Stomach (tissue), 9 donors: ENCODE measurements around the gene RAPGEF3. TPM values are rescaled to one million over a fixed set of nuclear protein-coding genes. Genes with fewer than 3 reads are reported as not detected.

Experiments used
- DNase-seq, 2 donors: peaks; one replicate each; pipeline versions ENCODE4 v3.0.0 to v3.0.0-alpha.2; 2013 to 2019
- H3K27ac ChIP-seq, 5 donors: fragments of 200-600 bp in 4 of 5; sonication (generic) in 4 of 5; one replicate each; pipeline ENCODE4 v1.5.1; 2013 to 2019; ENCODE audit warnings: mild to moderate bottlenecking in 1 of 5, moderate library complexity in 1 of 5
- H3K27me3 ChIP-seq, 3 donors: fragments of 200-600 bp; sonication (generic); one replicate each; pipeline ENCODE4 v1.5.1; 2017 to 2019; ENCODE audit warnings: mixed run types in 1 of 3
- H3K36me3 ChIP-seq, 4 donors: fragments of 200-600 bp; sonication (generic); 1 replicate in 3 of 4; 2 replicates in 1 of 4; pipeline ENCODE4 v1.5.1; 2016 to 2019
- H3K4me1 ChIP-seq, 4 donors: fragments of 200-600 bp; sonication (generic); one replicate each; pipeline ENCODE4 v1.5.1; 2016 to 2019
- H3K4me3 ChIP-seq, 4 donors: fragments of 200-600 bp; sonication (generic) in 3 of 4; one replicate each; pipeline ENCODE4 v1.5.1; 2016 to 2019; ENCODE audit warnings: mild to moderate bottlenecking in 1 of 4
- H3K9me3 ChIP-seq, 4 donors: fragments of 200-600 bp; sonication (generic); one replicate each; pipeline ENCODE4 v1.5.1; 2016 to 2019
- EP300 ChIP-seq: sonication (generic); formaldehyde crosslinking; IDR thresholded peaks from one replicate; pipeline ENCODE4 v1.6.1; 2017; ENCODE audit warnings: antibody characterized with exemption
- POLR2A ChIP-seq, 4 donors: fragments of 450-650 bp; IDR thresholded peaks; one replicate each; pipeline ENCODE4 v1.6.1; 2016; ENCODE audit warnings: antibody characterized with exemption in 4 of 4, control low read depth in 2 of 4, mild to moderate bottlenecking in 1 of 4, moderate library complexity in 1 of 4
- POLR2AphosphoS5 ChIP-seq, 3 donors: sonication (generic); formaldehyde crosslinking; IDR thresholded peaks; one replicate each; pipeline ENCODE4 v1.6.1; 2016; ENCODE audit warnings: antibody characterized with exemption in 3 of 3
- WGBS, 5 donors: extraction: QIAGEN DNeasy Blood & Tissue Kit in 3 of 5; methylation state at CpG; one replicate each; pipeline versions ENCODE4 v1.1.5 to v1.1.7; 2013 to 2018; 5-methylcytosine and 5-hydroxymethylcytosine counted together
- intact Hi-C: fragments of 100-400 bp; cut with DNase I; formaldehyde crosslinking; loops from one replicate; pipeline ENCODE4 v1.15.1; 2023; ENCODE audit warnings: low total_unique reads
- polyA plus RNA-seq, 3 donors: library from polyadenylated mRNA; stranded (reverse); fragments of 200-250 nt; gene quantifications; one replicate each; pipeline ENCODE4 v1.2.3, GENCODE V29; 2013
- total RNA-seq, 5 donors: library from RNA; depleted of rRNA; stranded (reverse); fragments of >200 nt; gene quantifications; one replicate each; pipeline versions ENCODE4 v1.1.0 to v1.2.3, GENCODE V29; 2014 to 2016
- TF ChIP-seq, protein P1 (sequence below), 7 experiments: fragments of 450-650 bp in 4 of 7; fragments of 200-600 bp in 3 of 7; sonication (generic) in 3 of 7; IDR thresholded peaks; one replicate each; pipeline ENCODE4 v1.5.1; 2016 to 2019; ENCODE audit warnings: antibody characterized with exemption in 7 of 7, control low read depth in 2 of 7, mild to moderate bottlenecking in 1 of 7
- donor health status: healthy with polysubstance abuse.
- donor health status: Bipolar disorder and iron deficiency.
- donor health status: healthy.

RAPGEF3 gene
- total and polyA plus RNA-seq, 8 donors: 15.9 to 114 (median 23.9) TPM

DNA sequence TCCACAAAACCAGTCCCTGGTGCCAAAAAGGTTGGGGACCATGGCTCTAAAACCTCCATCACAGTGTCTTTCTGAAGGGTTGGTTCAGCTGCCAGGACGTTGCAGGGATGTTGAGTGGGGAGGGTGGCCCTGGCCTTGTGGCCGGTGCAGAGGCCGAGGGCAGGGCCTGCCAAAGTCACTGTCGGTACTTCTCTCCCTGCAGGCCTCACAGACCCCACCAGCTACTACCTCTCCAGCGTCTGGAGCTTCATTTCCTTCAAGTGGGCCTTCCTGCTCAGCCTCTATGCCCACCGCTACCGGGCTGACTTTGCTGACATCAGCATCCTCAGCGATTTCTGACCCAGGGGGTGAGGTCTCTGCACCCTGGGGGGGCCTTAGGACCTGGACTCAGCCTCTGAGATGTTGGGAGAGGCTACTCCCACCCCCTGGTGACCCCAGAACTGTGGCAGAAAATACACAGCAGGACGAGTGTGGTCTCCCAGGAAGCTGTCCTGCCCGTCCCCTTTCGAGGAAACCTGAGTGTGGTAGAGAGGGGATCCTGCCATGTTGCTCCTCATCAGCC, 21.3 kb upstream of the RAPGEF3 start:
- Histone ChIP-seq H3K4me3 (no peak overlapping the region), H3K4me1 (peaks cover 34 to 61% (median 56%) of the 10 kb centered on the region in 4 donors), H3K36me3 (peaks cover 21 to 49% (median 42%) of the 10 kb centered on the region in 4 donors), H3K9me3 (no peaks in the 10 kb centered on the region), H3K27me3 (no peaks in the 10 kb centered on the region), H3K27ac (peak overlapping the region in 3 of 5 donors; percentile 11 to 43 (median 38))
- intact Hi-C loops: loop anchor here (5.0 kb wide), 1 partner anchor 63 kb away; no protein-coding TSS in a partner anchor
- TF ChIP-seq POLR2A (IDR thresholded peaks at IDR 0.05) (no peak), POLR2AphosphoS5 (IDR thresholded peaks at IDR 0.05) (no peak), EP300 (no peak)
- TF ChIP-seq, protein P1, sequence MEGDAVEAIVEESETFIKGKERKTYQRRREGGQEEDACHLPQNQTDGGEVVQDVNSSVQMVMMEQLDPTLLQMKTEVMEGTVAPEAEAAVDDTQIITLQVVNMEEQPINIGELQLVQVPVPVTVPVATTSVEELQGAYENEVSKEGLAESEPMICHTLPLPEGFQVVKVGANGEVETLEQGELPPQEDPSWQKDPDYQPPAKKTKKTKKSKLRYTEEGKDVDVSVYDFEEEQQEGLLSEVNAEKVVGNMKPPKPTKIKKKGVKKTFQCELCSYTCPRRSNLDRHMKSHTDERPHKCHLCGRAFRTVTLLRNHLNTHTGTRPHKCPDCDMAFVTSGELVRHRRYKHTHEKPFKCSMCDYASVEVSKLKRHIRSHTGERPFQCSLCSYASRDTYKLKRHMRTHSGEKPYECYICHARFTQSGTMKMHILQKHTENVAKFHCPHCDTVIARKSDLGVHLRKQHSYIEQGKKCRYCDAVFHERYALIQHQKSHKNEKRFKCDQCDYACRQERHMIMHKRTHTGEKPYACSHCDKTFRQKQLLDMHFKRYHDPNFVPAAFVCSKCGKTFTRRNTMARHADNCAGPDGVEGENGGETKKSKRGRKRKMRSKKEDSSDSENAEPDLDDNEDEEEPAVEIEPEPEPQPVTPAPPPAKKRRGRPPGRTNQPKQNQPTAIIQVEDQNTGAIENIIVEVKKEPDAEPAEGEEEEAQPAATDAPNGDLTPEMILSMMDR (IDR thresholded peaks at IDR 0.05): no peak
- WGBS, 5 donors: 72 to 82% (median 76%) methylated on average over 8 to 11 of the region's 11 CpGs
- no peak for DNase-seq

DNA sequence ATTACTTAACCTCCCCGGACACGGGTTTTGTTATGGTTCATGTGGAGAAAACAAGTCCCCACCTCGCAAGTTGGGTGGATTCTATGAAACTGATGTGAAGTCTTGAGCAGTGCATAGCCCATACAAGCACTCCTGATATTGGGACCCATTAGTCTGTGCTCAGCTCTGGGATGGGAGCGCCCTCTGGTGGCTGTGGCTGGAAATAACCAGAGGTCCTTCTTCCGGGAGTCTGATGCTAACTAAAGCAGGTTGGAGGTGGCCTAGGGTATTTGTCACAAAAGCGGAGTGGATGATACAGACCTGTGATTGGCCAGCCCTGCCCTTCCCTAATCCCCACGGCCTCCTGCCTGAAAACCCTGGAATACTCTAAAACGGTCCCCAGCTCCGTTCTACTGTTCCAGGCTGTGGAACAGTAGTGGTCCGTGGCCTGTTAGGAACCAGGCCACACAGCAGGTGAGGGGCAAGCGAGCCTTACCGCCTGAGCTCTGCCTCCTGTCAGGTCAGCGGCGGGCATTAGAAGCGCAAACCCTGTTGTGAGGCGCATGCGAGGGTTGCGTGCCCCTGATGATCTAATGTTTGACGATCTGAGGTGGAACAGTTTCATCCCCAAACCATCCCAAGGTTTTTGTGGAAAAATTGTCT, 20.7 kb upstream of the RAPGEF3 start:
- H3K27ac ChIP-seq: peak overlapping the region in 3 of 5 donors; percentile 11 to 43 (median 38)
- H3K36me3 ChIP-seq: peaks cover 15 to 43% (median 36%) of the 10 kb centered on the region in 4 donors
- H3K27me3 ChIP-seq: no peaks in the 10 kb centered on the region
- peak; percentile 92 to 95 for DNase-seq
- TF ChIP-seq POLR2A (IDR thresholded peaks at IDR 0.05): no peak
- TF ChIP-seq POLR2AphosphoS5 (IDR thresholded peaks at IDR 0.05): peak in 1 of 3 donors; percentile 66
- TF ChIP-seq, protein P1 (IDR thresholded peaks at IDR 0.05): peak in 6 of 7 experiments; percentile 87 to 96 (median 92)
- TF ChIP-seq EP300: no peak
- H3K9me3 ChIP-seq: no peaks in the 10 kb centered on the region
- intact Hi-C loops: no loop called here
- WGBS, 5 donors: 26 to 44% (median 40%) methylated on average over 18 to 19 of the region's 19 CpGs
- no peak overlapping the region for H3K4me3 ChIP-seq
- peaks cover 37 to 67% (median 62%) of the 10 kb centered on the region in 4 donors for H3K4me1 ChIP-seq

DNA sequence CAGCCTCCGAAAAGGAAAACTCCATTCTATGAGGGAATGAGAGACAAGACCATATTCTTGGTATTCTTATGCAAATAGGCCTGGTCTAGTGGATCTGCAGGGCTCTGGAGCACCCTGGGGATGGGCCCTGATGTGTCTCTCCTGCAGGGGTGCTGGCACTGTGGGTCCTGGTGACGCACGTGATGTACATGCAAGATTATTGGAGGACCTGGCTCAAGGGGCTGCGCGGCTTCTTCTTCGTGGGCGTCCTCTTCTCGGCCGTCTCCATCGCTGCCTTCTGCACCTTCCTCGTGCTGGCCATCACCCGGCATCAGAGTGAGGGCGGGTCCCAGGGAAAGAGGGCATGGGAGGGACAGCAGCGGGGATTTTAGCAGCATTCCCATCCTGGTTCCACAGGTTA, 20.2 kb upstream of the RAPGEF3 start:
- WGBS, 5 donors: 46 to 56% (median 54%) methylated on average over 14 of the region's 14 CpGs
- Histone ChIP-seq H3K27me3 (no peaks in the 10 kb centered on the region), H3K36me3 (peaks cover 10 to 38% (median 30%) of the 10 kb centered on the region in 4 donors), H3K4me3 (no peak overlapping the region), H3K4me1 (peaks cover 39 to 73% (median 67%) of the 10 kb centered on the region in 4 donors), H3K9me3 (no peaks in the 10 kb centered on the region), H3K27ac (no peak overlapping the region)
- TF ChIP-seq EP300 (no peak), POLR2AphosphoS5 (IDR thresholded peaks at IDR 0.05) (no peak), POLR2A (IDR thresholded peaks at IDR 0.05) (no peak)
- TF ChIP-seq, protein P1 (IDR thresholded peaks at IDR 0.05): no peak
- intact Hi-C loops: no loop called here
- no peak for DNase-seq

DNA sequence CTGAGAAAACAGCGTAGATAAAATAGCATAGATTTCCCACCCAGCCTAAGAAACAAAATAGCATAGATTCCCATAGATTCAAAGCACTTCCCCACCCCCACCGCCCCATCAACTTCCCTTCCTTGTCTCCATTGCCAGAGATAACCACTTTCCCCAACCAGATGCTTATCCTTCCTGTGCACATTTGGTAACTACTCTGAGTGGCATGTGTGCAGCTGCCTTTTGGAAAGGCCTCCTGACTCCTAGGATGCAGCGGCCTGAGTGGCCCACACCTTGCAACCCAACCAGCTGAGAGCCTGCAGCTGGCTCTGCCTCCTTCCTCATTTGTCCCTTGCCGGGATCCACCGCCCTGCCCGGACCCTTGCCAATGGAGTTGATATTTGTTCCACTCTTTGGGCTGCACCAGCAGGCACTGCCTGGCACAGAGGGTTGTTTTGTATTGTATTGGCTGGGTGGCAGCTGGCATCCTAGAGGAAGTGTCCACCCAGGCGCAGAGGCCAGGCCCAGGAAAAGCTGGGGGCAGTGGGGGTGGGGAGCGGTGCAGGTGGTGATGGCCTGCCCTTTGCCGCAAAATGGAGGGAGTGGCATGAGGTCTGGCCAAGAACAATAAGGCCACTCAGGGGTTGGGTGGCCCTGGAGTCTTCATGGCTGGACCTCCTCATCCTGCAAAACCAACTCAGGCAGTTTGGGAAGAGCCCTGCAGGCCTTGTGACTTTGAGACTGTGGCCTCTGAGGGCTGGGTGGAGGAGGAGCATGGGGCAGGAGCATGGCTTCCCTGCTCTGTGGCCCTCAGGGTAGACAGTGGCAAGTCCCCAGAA, 19.3 kb upstream of the RAPGEF3 start:
- Histone ChIP-seq H3K4me1 (peaks cover 41 to 77% (median 72%) of the 10 kb centered on the region in 4 donors), H3K27me3 (no peaks in the 10 kb centered on the region), H3K4me3 (no peak overlapping the region), H3K27ac (peak overlapping the region; percentile 9 to 73 (median 70)), H3K9me3 (no peaks in the 10 kb centered on the region), H3K36me3 (peaks cover under 1 to 29% (median 21%) of the 10 kb centered on the region in 4 donors)
- intact Hi-C loops: no loop called here
- peak in 1 of 2 donors; percentile 67 for DNase-seq
- 32 to 55% (median 46%) methylated on average over 7 to 9 of the region's 9 CpGs for WGBS, 5 donors
- TF ChIP-seq, protein P1 (IDR thresholded peaks at IDR 0.05): no peak
- TF ChIP-seq POLR2AphosphoS5 (IDR thresholded peaks at IDR 0.05) (no peak), POLR2A (IDR thresholded peaks at IDR 0.05) (no peak), EP300 (no peak)
